K562 (cell line): ENCODE data around the gene ZNF609. TPM values are rescaled to one million over a fixed set of nuclear protein-coding genes. Genes with fewer than 3 reads are reported as not detected.

Experiments
- ATAC-seq: fragments of 200-7000 bp; cut with Tn5 transposase; 3 replicates; pipeline ENCODE4 v1.9.1; 2020; ENCODE audit warnings: moderate library complexity
- BruUV-seq: library from RNA; stranded (reverse); fragments of 400-500 nt; replicated peaks from 2 replicates; lab custom pipeline; 2021; lab: Mats Ljungman, UMichigan
- CTCF ChIA-PET: fragments of 300-600 bp; formaldehyde crosslinking; extraction: SDS; loops from one replicate; lab custom pipeline; 2021; ENCODE audit warnings: low intra/inter-chr PET ratio; lab: Yijun Ruan, JAX
- POLR2A ChIA-PET: fragments of 300-600, 350-650 bp; sonication (Branson Sonifier 250); formaldehyde crosslinking; extraction: SDS; loops from one replicate; lab custom pipeline; 2021; ENCODE audit warnings: antibody characterized with exemption, inconsistent platforms; lab: Yijun Ruan, JAX
- DNase-seq, 4 experiments: peaks; one replicate each; pipeline versions ENCODE4 v3.0.0 to v3.0.0-alpha.2; 2011 to 2018; ENCODE audit warnings: low spot score in 3 of 4, mixed read lengths in 3 of 4; ENCODE audit errors: extremely low read depth in 1 of 4
- FAIRE-seq: peaks from 2 replicates; lab custom pipeline; 2011; peaks lifted over from hg19 to GRCh38; lab: Jason Lieb, UNC
- H2AFZ ChIP-seq: 2 replicates; pipeline ENCODE4 v1.6.0; 2011; ENCODE audit warnings: low read depth, low read length, control low read depth, inconsistent platforms
- H3K27ac ChIP-seq: fragments of 200-600 bp; 3 replicates; pipeline ENCODE4 v1.8.0; 2011; ENCODE audit warnings: low read depth, mild to moderate bottlenecking, control low read depth, inconsistent platforms, low read length, moderate library complexity, mixed read lengths; ENCODE audit errors: extremely low read depth
- H3K27me3 ChIP-seq, 2 experiments: fragments of 300-600 bp in 1 of 2; 2 replicates in 1 of 2; 3 replicates in 1 of 2; pipeline versions ENCODE4 v1.6.0 to v1.8.0; 2011; ENCODE audit warnings: inconsistent platforms in 2 of 2, low read length in 2 of 2, mild to moderate bottlenecking in 1 of 2, mixed read lengths in 1 of 2, moderate library complexity in 1 of 2; ENCODE audit not compliant: control insufficient read depth in 2 of 2, insufficient read depth in 2 of 2
- H3K36me3 ChIP-seq: fragments of 300-600 bp; 3 replicates; pipeline ENCODE4 v1.8.0; 2011; ENCODE audit warnings: mild to moderate bottlenecking, low read length, inconsistent platforms; ENCODE audit not compliant: control insufficient read depth, insufficient read depth
- H3K4me1 ChIP-seq, 2 experiments: fragments of 200-600 bp in 1 of 2; replicated peaks in 1 of 2; 2 replicates in 1 of 2; 3 replicates in 1 of 2; pipeline versions ENCODE4 v1.5.1 to v1.8.0; 2011; ENCODE audit warnings: inconsistent platforms in 2 of 2, low read length in 2 of 2, mild to moderate bottlenecking in 1 of 2, mixed read lengths in 1 of 2, moderate library complexity in 1 of 2; ENCODE audit not compliant: control insufficient read depth in 2 of 2, insufficient read depth in 2 of 2
- H3K4me2 ChIP-seq: 2 replicates; pipeline ENCODE4 v1.6.1; 2011; ENCODE audit warnings: low read length, control low read depth, inconsistent platforms, mixed read lengths; ENCODE audit not compliant: insufficient read depth
- H3K4me3 ChIP-seq: fragments of 200-600 bp; sonication (generic), shearing (Covaris generic); 2 replicates; pipeline ENCODE4 v1.5.1; 2016; ENCODE audit warnings: control low read depth, inconsistent platforms
- H3K79me2 ChIP-seq: fragments of 200-600 bp; 3 replicates; pipeline ENCODE4 v1.8.0; 2011; ENCODE audit warnings: low read length, inconsistent platforms; ENCODE audit not compliant: control insufficient read depth, insufficient read depth
- H3K9ac ChIP-seq, 2 experiments: 2 replicates each; pipeline versions ENCODE4 v1.6.0 to v1.6.1; 2011; ENCODE audit warnings: low read depth in 2 of 2, low read length in 2 of 2, control low read depth in 1 of 2, inconsistent platforms in 1 of 2, mild to moderate bottlenecking in 1 of 2, mixed read lengths in 1 of 2; ENCODE audit not compliant: insufficient read depth in 1 of 2
- H3K9me1 ChIP-seq: one replicate; pipeline ENCODE4 v1.6.0; 2011; ENCODE audit warnings: inconsistent platforms, mild to moderate bottlenecking, low read length, moderate library complexity; ENCODE audit not compliant: control insufficient read depth, insufficient read depth
- H3K9me3 ChIP-seq: replicated peaks from 2 replicates; pipeline ENCODE4 v1.5.1; 2011; ENCODE audit warnings: low read depth, low read length, inconsistent platforms; ENCODE audit not compliant: control insufficient read depth, insufficient read depth
- H4K20me1 ChIP-seq: replicated peaks from 2 replicates; pipeline ENCODE4 v1.6.1; 2011; ENCODE audit warnings: low read length, inconsistent platforms, mixed read lengths; ENCODE audit not compliant: control insufficient read depth, insufficient read depth
- CREM ChIP-seq: IDR thresholded peaks from 2 replicates; pipeline ENCODE4 v1.6.1; 2014; ENCODE audit warnings: antibody characterized with exemption, low read depth
- E2F8 ChIP-seq: fragments of 450-650 bp; IDR thresholded peaks from 2 replicates; pipeline ENCODE4 v1.7.1; 2018; ENCODE audit warnings: mild to moderate bottlenecking, low read depth; ENCODE audit not compliant: partially characterized antibody
- E4F1 ChIP-seq: fragments of 250-450 bp; sonication (Bioruptor Pico); IDR thresholded peaks from 2 replicates; pipeline ENCODE4 v1.5.0; 2021; ENCODE audit warnings: mild to moderate bottlenecking, borderline replicate concordance
- EZH2 ChIP-seq: IDR thresholded peaks from 2 replicates; pipeline ENCODE4 v1.6.1; 2012; ENCODE audit warnings: low read depth, mild to moderate bottlenecking, inconsistent platforms, low read length, borderline replicate concordance
- FOS ChIP-seq: IDR thresholded peaks from 3 replicates; pipeline ENCODE4 v1.6.1; 2011; ENCODE audit not compliant: insufficient read length; ENCODE audit errors: extremely low read depth
- MEIS2 ChIP-seq: fragments of 450-650 bp; IDR thresholded peaks from 2 replicates; pipeline ENCODE4 v1.6.1; 2014; ENCODE audit warnings: mild to moderate bottlenecking; ENCODE audit not compliant: partially characterized antibody
- PCBP1 ChIP-seq: fragments of 200-400 bp; formaldehyde crosslinking; IDR thresholded peaks from 2 replicates; pipeline ENCODE4 v1.6.1; 2018; ENCODE audit warnings: mild to moderate bottlenecking, low read depth, low read length; ENCODE audit not compliant: poor library complexity, severe bottlenecking
- RFX5 ChIP-seq: IDR thresholded peaks from 2 replicates; pipeline ENCODE4 v1.6.1; 2011; ENCODE audit warnings: low read depth, mild to moderate bottlenecking, improper control_type of control experiment, low read length
- SMARCA5 ChIP-seq: fragments of 450-650 bp; IDR thresholded peaks from 2 replicates; pipeline ENCODE4 v1.6.1; 2016
- TCF7 ChIP-seq: sonication (generic); IDR thresholded peaks from 2 replicates; pipeline ENCODE4 v1.6.1; 2016; ENCODE audit warnings: antibody characterized with exemption, borderline replicate concordance
- ZFP91 ChIP-seq: sonication (generic); formaldehyde crosslinking; IDR thresholded peaks from 2 replicates; pipeline ENCODE4 v1.8.0; 2022; ENCODE audit warnings: mild to moderate bottlenecking, missing genetic modification reagents
- ZNF3 ChIP-seq: fragments of 250-450 bp; sonication (Bioruptor Pico); IDR thresholded peaks from 2 replicates; pipeline ENCODE4 v1.5.0; 2021; ENCODE audit warnings: mild to moderate bottlenecking, moderate library complexity
- ZNF395 ChIP-seq: fragments of 200-800 bp; sonication (Bioruptor generic); IDR thresholded peaks from 2 replicates; pipeline ENCODE4 v1.6.1; 2017; ENCODE audit warnings: missing genetic modification characterization, missing compliant biosample characterization
- ZNF408 ChIP-seq: fragments of 250-450 bp; sonication (Bioruptor Pico); IDR thresholded peaks from 2 replicates; pipeline ENCODE4 v1.4.0; 2020; ENCODE audit warnings: low read depth, mild to moderate bottlenecking, moderate library complexity
- in situ Hi-C: fragments of 300-500 bp; cut with MboI; formaldehyde crosslinking; loops from 4 replicates; pipeline ENCODE4 v1.15.0; 2018; ENCODE audit warnings: inconsistent platforms, mixed read lengths
- intact Hi-C: fragments of 100-400 bp; cut with micrococcal nuclease; formaldehyde crosslinking; loops from 2 replicates; pipeline ENCODE4 v1.14.2; 2022
- polyA plus RNA-seq, 8 experiments: library from polyadenylated mRNA; depleted of rRNA in 4 of 8; stranded (reverse) in 5 of 8; unstranded in 3 of 8; fragments of >200 nt; fragmentation: Nextera tagmentation in 2 of 8; fragmentation: Illumina TruSeq in 1 of 8; extraction: Ambion mirVana in 2 of 8; extraction: Trizol in 1 of 8; gene quantifications; 2 replicates each; pipeline versions ENCODE4 v1.2.1 to v1.2.3, GENCODE V29; 2011 to 2014; ENCODE audit warnings: inconsistent platforms in 1 of 8, missing spikeins in 1 of 8
- total RNA-seq, 7 experiments: library from RNA; depleted of rRNA in 6 of 7; stranded (reverse); fragments of >200 nt in 6 of 7; fragmentation: Illumina TruSeq in 2 of 7; extraction: Trizol in 2 of 7; gene quantifications; 2 replicates each; pipeline versions ENCODE4 v1.2.1 to v1.2.3, GENCODE V29; 2011 to 2021; ENCODE audit warnings: low replicate concordance in 1 of 7

ZNF609 gene
- total and polyA plus RNA-seq, 9 of the 15 experiments (the other 6 are each of a cell fraction or from before 2014, with no cell fraction given), result 3.0 to 38.7 (median 17.8) TPM

- no peak overlapping the region for H3K9ac ChIP-seq
- ChIA-PET CTCF (no interaction called here), POLR2A (interaction anchor here (1.0 to 3.1 kb wide), 5 partner anchors 8 to 32 kb away, joined by 3 to 16 read pairs (median 6); no protein-coding TSS in a partner anchor)
- no TSS peak for BruUV-seq
- peaks cover 41% of the 10 kb centered on the region; the same call in 2 of the 3 replicates for H3K79me2 ChIP-seq
- H3K9me3 ChIP-seq, result no peaks in the 10 kb centered on the region
- peaks cover 26% of the 10 kb centered on the region; the same call in 2 of the 3 replicates for H3K36me3 ChIP-seq
- no peak overlapping the region for H3K27ac ChIP-seq
- DNase-seq, result no peak
- no peaks in the 10 kb centered on the region for H3K27me3 ChIP-seq
- no peak overlapping the region for H3K4me2 ChIP-seq
- FAIRE-seq, result no peak
- H2AFZ ChIP-seq, result no peak overlapping the region
- in situ Hi-C loops (no loop called here), intact Hi-C loops (no loop called here)
- H4K20me1 ChIP-seq, result peaks cover 10% of the 10 kb centered on the region; the same call in 1 of the 2 replicates
- no peaks in the 10 kb centered on the region; a peak in 1 of 5 replicates for H3K4me1 ChIP-seq
- no peaks in the 10 kb centered on the region for H3K9me1 ChIP-seq
- ATAC-seq, result no peak
- H3K4me3 ChIP-seq, result no peak overlapping the region
- no peak for TF ChIP-seq ZNF395
- TF ChIP-seq E2F8, result no peak
- TF ChIP-seq E4F1, result no peak
- no peak for TF ChIP-seq ZFP91
- TF ChIP-seq ZNF3 (CRISPR knock-in tag), result no peak
- no peak for TF ChIP-seq MEIS2
- TF ChIP-seq FOS, result no peak
- TF ChIP-seq CREM, result no peak
- no peak for TF ChIP-seq ZNF408
- TF ChIP-seq PCBP1, result no peak
- no peak for TF ChIP-seq RFX5
- TF ChIP-seq TCF7, result no peak
- TF ChIP-seq SMARCA5, result no peak
- TF ChIP-seq EZH2, result no peak
These were observed 30.4 kb downstream of the ZNF609 start for GRCh38 chr15:64490598-64491259.
